HG03108 (cell line): Measurements from ENCODE around the gene PDE3A.

Experiments used
- ATAC-seq: cut with Tn5 transposase; IDR thresholded peaks from one replicate; pipeline ENCODE4 v1.9.1; 2021; ENCODE audit warnings: moderate library complexity; ENCODE audit not compliant: unreplicated experiment

PDE3A gene

DNA sequence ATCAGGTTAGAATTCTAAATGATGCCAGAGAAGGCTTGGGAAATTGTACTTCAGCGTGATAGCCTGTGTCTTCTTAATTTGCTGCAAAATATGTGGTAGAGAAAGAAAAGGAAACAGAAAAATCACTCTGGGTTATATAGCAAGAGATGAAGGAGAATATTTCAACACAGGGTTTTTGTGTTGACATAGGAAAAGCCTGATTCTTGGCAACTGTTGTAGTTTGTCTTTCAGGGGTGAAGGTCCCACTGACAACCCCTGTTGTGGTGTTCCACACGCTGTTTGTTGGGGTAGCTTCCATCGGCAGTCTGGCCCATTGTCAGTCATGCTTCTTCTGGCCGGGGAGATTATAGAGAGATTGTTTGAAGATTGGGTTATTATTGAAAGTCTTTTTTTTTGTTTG, 313.0 kb downstream of the PDE3A start:
- ATAC-seq = no peak

DNA sequence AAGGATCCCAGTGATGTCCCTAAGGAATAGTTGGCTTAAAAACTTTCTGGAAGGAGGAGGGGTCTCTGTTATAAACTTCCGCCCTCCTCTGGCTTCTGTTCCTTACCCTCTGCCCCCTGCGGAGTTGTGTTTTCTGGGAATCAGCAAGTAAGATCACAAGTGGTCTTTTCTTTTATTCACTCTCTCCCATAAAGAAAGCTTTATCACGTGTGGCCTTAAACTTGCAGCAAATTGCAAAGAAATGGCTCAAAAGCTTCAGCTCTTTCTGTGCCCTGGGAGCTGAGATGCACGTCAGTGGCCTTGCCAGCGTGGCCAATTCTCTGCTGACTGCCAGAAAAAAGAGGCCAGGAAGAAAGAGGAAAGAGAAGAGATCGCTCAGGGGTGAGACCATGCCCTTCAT, 326.9 kb downstream of the PDE3A start, which contains the start of gene SLCO1C1:
SLCO1C1 (plus strand) TSS at position 101 of the 400 bp plus-strand sequence. CDS start 4,245 bp downstream, outside the sequence.
- no peak for ATAC-seq

DNA sequence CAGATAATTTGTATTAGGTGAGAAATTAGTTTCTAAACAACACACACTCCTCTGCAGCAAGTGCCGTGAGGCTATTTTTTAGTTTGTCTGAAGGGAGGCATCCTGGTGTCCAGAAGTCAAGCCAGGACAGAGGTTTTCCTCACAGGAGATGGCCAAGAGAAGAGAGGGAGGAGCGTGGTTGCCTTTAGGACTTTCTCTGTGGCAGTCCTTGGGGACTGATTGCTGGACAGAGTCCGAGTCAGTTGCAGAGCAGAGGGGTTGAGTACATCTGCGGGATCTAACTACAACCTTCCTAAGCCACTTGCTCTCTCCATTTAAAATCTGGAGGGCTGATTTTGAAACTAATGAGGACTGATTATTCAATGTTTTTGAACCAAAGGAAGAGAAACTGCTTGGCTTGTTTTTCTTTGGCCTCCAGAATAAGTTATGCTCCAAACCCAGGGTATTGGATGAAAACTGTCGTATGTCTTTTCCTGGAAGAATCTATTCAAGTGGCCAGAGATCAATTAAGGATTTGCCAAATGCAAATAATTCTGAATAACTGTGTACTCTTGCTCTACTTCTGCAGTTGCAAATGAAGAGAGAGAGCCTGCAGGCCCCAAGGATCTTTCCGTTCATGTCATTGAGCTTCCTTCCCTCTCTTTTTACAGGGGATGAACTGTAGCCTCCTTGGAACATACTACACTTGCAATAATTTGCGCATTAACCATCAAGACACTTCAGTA, 328.0 kb downstream of the PDE3A start:
- ATAC-seq = no peak

DNA sequence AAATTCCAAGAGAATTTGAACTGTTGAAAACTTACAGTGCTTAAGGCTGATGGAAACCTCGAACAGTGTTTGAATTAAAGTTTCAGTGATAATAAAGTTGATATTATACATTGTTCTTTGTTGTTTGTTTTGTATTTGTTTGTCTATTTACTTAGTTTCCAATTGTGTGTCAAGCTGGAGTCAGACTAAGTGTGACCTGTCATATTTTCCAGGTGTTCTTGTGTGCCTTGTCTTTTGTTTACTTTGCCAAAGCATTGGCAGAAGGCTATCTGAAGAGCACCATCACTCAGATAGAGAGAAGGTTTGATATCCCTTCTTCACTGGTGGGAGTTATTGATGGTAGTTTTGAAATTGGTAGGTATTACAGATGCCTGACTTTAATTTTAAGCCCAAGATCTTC, 332.8 kb downstream of the PDE3A start:
- ATAC-seq = no peak

DNA sequence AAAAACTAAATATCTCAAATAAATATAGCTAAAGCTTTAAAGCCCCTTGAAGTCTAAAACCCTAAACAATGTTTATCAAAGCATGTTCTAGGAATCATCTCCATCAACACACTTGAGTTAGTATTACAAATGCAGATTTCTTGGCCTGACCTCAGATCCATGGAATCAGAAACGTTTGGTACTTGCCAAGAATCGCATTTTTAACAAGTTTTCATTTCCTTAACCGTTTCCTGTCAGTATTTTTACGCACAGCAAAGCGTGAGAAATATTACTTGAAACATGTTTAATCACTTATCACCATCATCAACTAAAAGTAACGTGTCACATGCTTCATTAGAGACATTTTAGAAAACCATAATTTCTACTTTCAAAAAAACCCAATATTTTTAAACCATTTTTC, 336.5 kb downstream of the PDE3A start:
- ATAC-seq = no peak

DNA sequence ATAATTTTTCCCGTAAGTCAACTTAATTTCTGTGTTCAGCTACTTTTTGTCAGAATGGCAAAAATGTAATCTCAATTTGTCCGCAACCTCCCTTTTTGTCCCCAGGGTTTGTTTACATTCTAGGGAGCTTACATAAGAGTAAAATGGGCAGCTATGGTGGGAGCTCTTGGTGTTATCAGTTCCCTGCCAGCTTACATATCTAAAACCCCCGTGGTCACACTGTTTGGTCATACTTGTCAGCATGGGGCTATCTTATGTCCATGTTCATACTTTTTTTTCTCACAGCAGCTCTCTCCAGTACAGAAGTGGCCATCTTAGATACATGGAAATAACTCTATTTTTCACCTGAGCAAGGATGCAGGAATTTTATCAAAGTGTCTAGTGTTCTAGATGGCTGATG, 343.5 kb downstream of the PDE3A start:
- ATAC-seq = no peak

DNA sequence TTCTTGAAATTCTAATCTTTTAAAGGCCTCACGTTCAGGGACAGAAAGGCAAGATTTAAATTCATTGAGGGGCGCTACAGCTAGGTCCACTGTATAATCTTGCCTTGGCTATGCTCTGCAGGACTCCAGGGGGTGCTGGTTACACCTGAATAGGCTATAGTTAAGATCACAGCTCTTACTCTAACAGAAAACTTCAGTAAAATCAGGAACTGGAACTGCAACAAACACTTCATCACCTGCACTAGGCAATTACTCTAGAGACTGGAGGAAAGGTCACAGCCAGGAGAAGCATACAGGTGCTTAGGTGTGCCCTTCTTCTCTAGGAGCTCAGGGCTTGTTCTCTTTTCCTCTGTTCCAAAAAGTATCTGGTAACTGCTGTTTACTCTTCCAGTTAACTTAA, 347.7 kb downstream of the PDE3A start:
- no peak for ATAC-seq

DNA sequence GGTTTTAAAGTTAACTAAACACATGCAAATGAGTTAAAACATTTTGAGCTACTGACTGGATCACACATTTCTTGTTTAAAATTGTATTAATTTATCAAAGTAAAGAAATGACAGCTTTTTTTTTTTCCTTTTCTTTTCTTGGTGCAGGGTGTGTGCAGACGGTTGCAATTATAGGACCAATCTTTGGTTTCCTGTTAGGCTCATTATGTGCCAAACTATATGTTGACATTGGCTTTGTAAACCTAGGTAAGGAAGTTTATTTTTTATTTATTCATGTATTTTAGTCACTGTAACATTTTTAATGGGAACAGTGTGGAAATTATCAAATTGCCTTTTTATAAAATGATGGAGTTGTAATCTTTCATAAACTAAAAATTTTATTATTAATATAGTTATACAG, 348.6 kb downstream of the PDE3A start:
- ATAC-seq = no peak

DNA sequence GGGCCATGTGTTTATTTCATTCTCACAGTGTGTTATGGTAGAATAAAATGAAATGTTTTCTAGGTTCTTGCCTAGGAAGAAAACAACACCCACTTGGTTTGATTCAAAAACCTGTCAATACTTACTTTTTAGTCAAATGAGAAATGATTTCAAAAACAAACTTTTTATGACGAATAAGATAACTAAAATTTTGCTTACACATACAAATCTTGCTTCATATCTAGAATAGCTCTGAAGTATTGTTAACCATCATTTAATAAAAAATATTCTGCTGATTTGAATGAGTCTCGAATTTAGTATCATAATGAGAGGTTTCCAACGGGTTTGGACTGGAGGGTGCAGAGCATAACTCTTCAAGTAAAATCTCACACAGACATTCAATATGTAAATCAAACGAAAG, 350.0 kb downstream of the PDE3A start:
- ATAC-seq = no peak

DNA sequence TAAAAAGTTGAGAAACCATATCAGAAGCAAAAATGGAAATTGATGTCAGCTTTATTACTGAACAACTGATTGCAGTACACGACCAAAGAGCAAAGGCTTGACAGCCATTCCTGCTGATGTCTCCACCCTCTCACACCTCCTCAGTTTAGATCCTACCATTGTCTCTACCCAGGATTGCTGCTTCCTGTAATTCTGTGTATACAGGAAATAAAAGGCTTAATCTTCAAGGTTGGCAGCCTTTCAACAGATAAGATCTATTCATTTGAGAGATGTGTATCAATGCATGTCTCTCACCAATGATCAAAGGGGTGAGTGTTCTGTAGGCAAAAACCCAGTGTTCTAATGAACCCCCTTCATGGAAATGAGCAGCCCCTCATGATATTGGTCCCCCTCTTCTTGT, 353.8 kb downstream of the PDE3A start:
- ATAC-seq = no peak

DNA sequence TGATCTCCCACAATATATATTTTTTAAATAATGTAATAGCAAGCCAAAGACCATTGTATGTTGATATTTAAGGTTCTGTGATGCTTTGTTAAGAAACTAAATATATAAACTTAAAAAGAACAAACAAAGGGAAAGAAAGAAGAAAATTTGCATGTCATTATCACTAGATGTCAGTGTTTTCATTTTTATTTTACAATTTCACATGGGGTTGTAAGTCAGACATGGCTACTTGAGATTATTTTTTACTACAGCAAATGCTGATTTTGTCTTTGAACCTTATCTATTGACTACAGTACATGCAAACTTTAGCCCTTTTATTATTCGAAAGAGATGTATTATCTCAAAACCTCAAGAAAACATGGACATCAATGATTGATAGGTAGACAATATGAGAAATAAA, 362.9 kb downstream of the PDE3A start:
- no peak for ATAC-seq
